ENCODE measurements around the gene HNRNPUL1. TPM values are rescaled to one million over a fixed set of nuclear protein-coding genes. Genes with fewer than 3 reads are reported as not detected.
"Not testable (repeated sequence)": the region's sequence is repeated elsewhere in the genome, so short reads cannot be mapped to it uniquely, and the experiment has no call there.

The HNRNPUL1 gene
- total RNA-seq, 2 donors from 2014 or later = 116 to 147 TPM

GRCh38 chr19:41264581-41265394 lies 616 bp downstream of the HNRNPUL1 start:
- DNase-seq (peak; percentile 68), ATAC-seq (peak; percentile 3 to 6)
- intact Hi-C loops (cut with DNase I) = loop anchor here in 1 of 2 donors (2.0 kb wide), 1 partner anchor 44 kb away; no protein-coding TSS in a partner anchor

DNA sequence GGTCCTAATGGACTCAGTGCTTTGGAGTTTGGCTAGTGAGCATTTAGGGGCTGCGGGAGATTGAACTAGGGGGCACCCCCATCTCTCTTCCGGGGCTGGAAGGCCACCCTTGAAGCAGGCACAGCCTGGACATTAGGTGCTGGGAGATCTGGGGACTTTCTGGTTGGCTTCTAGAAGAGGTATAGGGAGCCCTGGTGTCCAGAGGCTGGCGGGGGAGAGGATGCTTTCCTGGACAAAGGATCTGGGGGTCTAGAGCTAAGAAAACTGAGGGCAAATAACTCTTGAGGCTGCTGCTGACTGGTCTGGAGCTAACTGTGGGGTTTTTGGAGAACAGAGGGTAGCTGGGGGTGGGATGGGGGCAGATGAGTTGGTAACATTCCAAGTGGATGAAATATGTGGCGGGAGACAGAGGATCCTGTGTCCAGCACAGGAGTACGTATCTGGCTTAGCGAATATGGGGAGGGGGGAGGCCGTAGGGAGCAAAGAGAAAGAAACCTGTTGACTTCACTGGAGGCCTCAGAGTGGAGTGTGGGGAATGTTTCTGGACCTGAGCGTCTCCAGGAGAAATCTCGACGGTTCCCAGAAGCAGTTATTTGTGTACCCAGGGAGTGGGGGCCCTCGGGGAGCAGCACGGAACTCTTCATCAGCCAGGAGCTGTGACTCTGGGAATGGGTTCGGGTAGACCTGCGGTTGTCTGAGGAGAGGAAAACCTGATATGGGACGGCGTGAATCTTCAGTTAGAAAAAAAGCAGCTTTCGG lies 1.4 kb downstream of the HNRNPUL1 start:
- intact Hi-C loops (cut with DNase I) = loop anchor here in 1 of 2 donors (2.0 kb wide), 1 partner anchor 43 kb away; no protein-coding TSS in a partner anchor
- DNase-seq = no peak
- ATAC-seq = no peak

- intact Hi-C loops (cut with DNase I) = no loop called here
- ATAC-seq (no peak), DNase-seq (no peak)
Measured at GRCh38 chr19:41269055-41269454, 4.9 kb downstream of the HNRNPUL1 start.

- intact Hi-C loops (cut with DNase I) = no loop called here
- ATAC-seq = no peak
- DNase-seq = no peak
Measured at GRCh38 chr19:41269571-41269970, 5.4 kb downstream of the HNRNPUL1 start.

GRCh38 chr19:41273076-41273475 lies 8.9 kb downstream of the HNRNPUL1 start:
- DNase-seq (no peak), ATAC-seq (no peak)
- intact Hi-C loops (cut with DNase I) = no loop called here

DNA sequence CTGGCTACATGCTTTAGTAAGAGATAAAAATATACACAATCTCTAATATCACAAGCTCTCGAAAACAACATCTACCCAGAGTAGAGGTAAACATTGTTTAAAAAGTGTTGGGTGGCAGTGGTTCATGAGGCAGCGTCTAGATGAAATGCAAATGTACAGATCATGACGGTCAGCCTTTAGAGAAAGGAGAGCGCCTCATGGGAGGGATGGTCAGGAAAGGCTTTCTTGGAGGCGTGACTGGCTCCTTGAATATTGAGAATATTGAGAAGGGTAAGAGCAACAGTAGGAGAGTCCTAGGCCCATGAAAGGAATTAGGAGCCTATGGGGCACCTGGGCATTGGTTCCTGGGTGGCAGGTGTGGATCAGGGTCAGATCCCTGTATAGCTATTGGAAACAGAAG lies 10.6 kb downstream of the HNRNPUL1 start:
- DNase-seq (no peak), ATAC-seq (no peak)
- intact Hi-C loops (cut with DNase I) = no loop called here

DNA sequence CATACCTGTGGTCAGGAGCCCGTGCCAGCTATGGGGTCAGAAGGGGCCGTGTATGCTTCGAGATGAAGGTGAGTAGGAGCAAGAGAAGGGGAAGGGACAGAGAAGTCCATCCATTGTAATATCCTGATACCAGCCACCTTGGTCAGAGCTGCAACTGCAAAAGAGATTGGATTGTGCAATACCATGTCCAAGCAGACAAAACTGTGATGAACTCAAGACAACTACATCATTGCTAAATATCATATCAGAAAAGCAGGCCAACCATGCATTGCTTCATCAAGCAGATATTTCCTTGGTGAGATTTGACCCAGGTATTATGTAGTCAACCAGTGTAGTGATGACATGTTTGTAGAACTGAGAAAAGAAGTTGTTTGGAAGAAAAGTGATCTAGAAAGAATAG lies 12.1 kb downstream of the HNRNPUL1 start:
- intact Hi-C loops (cut with DNase I) = no loop called here
- no peak for DNase-seq
- peak in 1 of 2 donors; percentile 13 for ATAC-seq

GRCh38 chr19:41278478-41278877 lies 14.3 kb downstream of the HNRNPUL1 start:
- no peak for DNase-seq
- intact Hi-C loops (cut with DNase I) = no loop called here
- no peak for ATAC-seq

DNA sequence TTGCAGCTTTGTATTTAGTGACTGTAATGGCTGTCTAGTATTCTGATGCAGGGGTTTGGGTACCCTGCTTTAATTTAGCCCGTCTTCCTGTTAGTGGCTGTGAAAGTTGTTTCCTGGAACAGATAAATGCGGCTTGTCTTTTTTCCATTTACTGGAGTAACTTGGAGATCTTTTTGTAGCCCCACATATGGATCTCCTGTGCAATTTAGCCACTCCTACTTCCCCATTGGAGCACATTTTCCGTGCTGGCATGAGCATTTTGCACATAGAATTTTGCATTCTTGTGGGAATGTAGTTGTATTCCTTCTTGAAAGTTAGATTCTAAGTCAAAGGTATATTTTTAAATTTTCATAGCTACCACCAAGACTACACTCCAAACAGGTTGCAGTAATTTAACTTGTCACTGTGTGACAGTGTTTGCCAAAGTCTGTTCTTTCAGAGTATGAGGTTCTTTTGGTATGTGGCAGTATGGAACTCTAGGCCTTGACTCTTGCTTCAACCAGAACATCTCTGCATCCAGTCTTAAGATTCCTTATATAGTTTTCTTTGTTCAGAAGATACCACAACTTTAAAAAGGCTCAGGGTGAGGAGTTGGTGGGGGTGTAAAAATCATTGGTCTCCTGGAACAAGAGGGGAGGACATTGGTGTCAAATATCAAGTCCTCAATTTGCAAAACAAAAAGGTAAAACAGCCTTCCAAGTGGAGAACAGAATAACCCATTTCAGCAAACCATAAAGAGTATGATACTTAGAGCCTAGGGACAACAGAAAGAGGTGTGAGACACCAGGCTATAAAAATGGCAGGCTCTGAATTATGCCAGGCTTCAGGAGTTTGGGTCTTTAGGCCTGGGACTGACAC lies 24.7 kb downstream of the HNRNPUL1 start:
- ATAC-seq = no peak
- no peak for DNase-seq
- intact Hi-C loops (cut with DNase I) = no loop called here

GRCh38 chr19:41289814-41290213 lies 25.6 kb downstream of the HNRNPUL1 start:
- ATAC-seq; DNase-seq; intact Hi-C loops (cut with DNase I): not testable (repeated sequence)

DNA sequence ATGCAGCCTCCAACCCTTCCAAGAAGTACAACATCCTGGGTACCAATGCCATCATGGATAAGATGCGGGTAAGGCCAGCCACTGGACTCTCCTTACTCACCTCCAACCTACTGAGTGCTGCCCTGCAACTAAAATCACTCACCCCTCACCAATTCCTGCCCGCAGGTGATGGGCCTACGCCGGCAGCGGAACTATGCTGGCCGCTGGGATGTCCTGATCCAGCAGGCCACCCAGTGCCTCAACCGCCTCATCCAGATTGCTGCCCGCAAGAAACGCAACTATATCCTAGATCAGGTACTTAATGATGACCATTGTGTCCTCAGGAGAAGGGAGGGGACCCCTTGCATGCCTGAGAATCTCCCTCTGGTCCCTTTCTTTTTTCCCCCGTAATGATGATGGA lies 30.2 kb downstream of the HNRNPUL1 start:
- ATAC-seq (no peak), DNase-seq (no peak)
- intact Hi-C loops (cut with DNase I) = no loop called here

GRCh38 chr19:41295499-41295898 lies 31.3 kb downstream of the HNRNPUL1 start:
- intact Hi-C loops (cut with DNase I) = no loop called here

DNA sequence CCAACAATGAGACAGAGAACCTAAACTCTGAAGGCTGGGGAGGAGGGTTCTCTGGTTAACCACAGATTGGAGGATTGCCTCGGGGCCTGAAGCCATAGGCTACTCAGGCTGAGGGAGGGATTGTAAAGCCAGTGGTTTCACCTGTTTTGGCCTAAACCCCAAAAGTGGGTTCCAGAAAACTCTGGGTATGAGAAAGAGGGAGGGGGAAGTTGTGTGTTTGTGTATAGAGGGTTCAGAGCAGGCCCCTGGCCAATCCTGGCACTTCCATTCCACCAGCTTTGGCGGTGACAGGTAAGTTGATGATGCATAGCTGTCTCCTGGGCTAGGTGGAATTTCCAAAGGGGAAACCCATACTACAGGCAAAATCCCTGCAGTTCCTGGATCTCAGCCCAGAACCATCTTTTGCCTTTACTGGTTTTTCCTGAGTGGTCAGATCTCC lies 32.3 kb downstream of the HNRNPUL1 start:
- no peak for ATAC-seq
- intact Hi-C loops (cut with DNase I) = no loop called here
- DNase-seq = no peak

More at GRCh38 chr19:41295499-41295898, 31.3 kb downstream of the HNRNPUL1 start:
- ATAC-seq = no peak
- DNase-seq = no peak

DNA sequence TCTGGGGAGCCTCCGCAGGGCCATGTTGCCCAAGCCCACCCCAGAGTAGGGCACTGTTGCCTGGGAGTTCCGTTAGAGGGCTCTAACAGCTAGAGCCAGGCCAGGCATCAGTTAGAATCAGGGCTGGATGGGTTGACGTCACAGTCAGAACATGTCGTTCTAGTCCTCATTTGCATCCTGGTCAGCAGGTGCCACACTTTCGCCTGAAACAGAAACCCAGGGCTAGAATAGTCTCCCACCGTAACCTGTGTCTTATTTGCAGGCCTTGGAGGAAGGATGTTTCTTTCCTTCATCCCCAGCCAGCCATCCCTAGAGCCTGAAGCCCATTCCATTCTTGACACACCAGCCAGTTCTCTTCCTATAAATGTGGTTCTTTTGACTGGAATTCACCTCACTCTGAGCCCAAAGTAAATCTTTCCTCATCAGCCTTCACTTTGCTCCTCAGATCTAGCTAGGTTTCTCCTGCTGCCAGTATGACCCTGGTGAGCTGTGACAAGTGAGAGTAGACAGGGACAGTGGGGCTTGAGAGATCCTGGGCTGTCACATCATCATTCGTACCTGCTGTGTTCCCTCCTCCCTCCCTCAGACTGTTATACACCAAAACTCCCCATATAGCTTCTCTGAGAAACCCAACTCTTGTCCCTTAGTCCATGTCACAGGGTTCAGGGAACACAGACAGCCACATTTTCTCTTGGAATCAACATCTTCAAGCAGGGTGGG lies 33.6 kb downstream of the HNRNPUL1 start:
- DNase-seq = no peak
- ATAC-seq = peak in 1 of 2 donors; percentile 3
- intact Hi-C loops (cut with DNase I) = no loop called here

- intact Hi-C loops (cut with DNase I) = no loop called here
- peak; percentile 76 to 84 for ATAC-seq
- DNase-seq = peak; percentile 87
Measured at GRCh38 chr19:41298348-41298964, 34.3 kb downstream of the HNRNPUL1 start.

DNA sequence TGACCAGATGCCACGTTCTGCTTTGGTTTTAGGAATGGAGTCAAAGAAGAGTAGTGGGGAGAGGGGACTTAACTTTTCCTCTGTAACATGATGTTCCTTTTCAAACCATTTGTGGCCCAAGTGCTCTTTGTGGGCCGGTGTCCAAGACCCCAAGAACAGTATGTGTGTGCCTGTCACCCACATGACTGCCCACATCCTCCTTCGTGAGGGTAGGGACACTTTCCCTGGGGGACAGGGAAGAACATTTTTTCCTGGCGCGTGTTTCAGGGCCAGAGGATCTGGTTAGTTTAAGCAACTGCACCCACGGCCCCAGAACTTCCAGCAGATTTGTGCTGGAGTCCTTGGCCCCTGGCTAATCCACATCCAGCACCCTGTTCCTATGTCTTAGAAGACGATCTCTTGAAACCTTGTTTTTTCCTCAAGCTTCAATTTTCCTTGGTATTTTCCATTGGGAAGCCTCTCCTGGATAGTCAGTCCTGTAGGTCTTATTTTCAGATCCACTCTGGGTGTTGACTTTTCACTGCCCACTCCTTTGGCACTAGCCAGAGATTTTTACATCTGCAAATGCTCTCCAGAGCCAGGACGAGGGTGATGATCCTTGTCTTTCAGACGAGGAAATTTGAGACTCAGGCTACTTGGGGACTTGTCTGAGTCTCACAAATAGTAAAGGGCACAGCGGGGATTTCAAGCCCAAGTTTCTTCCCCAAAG lies 35.0 kb downstream of the HNRNPUL1 start:
- DNase-seq (peak; percentile 50), ATAC-seq (peak; percentile 23 to 31)
- intact Hi-C loops (cut with DNase I) = no loop called here

DNA sequence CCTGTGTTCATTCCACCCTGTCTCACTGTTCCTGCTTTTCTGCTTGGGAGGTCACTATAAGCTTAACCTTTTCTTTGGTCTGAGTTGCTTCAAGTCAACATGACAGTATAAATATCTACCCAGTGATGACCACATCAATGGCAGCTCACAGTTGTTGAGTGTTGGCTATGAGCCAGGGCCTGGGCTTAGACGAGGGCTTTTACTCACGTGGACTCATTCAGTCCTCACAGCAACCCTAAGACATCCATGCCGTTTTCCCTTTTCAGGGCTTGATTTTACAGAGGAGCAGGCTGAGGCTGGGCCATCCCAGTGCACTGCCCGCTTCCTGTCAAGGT lies 35.5 kb downstream of the HNRNPUL1 start:
- ATAC-seq = peak; percentile 50 to 79
- intact Hi-C loops (cut with DNase I) = no loop called here

DNA sequence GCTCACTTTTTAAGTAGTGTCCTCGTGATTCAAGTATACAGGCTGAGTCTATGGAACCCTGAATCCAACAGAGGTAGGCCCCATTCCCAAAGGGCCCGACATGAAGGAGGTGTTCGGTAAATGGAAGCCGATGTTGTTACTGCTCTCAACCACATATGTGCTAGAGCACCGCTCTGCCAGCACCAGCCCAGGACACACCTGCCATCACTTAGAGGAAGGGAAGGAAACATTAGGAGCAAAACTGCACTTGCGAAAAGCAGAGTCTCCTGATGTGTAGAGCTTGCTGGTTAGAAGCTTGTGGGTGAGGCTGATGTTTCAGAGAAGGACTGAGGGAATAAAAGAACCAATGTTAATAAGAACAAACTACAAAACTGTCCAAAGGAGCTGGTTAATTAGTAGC lies 36.4 kb downstream of the HNRNPUL1 start:
- ATAC-seq (no peak), DNase-seq (no peak)
- intact Hi-C loops (cut with DNase I) = no loop called here

More for the DNA sequence above, 35.5 kb downstream of the HNRNPUL1 start:
- peak; percentile 85 for DNase-seq
